ENCODE results near the gene ABCF3. TPM values are rescaled to one million over a fixed set of nuclear protein-coding genes. Genes with fewer than 3 reads are reported as not detected.

ABCF3 gene
- total and polyA plus RNA-seq, 2 experiments from 2014 or later: 47.8 to 59.1 TPM

- H3K9ac ChIP-seq: no peak overlapping the region; the same call in 1 of the 2 replicates
- no peaks in the 10 kb centered on the region for H4K20me1 ChIP-seq (ENCODE audit: insufficient read depth)
- H3K4me3 ChIP-seq: peak overlapping the region; percentile 27; the same call in 1 of the 2 replicates
- peaks cover 17% of the 10 kb centered on the region; the same call in 1 of the 2 replicates for H3K36me3 ChIP-seq (ENCODE audit: low read depth)
- no peaks in the 10 kb centered on the region for H3K9me3 ChIP-seq (ENCODE audit: low read depth)
- H3K4me2 ChIP-seq (ENCODE audit: unreplicated experiment): peak overlapping the region; percentile 47
- H3K27me3 ChIP-seq (replicated peaks; ENCODE audit: insufficient read depth): no peaks in the 10 kb centered on the region
- H2AFZ ChIP-seq: no peak overlapping the region
- no peaks in the 10 kb centered on the region for H3K9me2 ChIP-seq (ENCODE audit: insufficient read depth)
- H3K4me1 ChIP-seq (ENCODE audit: insufficient read depth): peaks cover 60% of the 10 kb centered on the region
- H3K27ac ChIP-seq: peak overlapping the region; percentile 92
- TF ChIP-seq EZH2phosphoT487 (IDR thresholded peaks at IDR 0.05; ENCODE audit: insufficient read depth, low read depth) (no peak), EZH2 (IDR thresholded peaks at IDR 0.05; ENCODE audit: insufficient read depth, poor library complexity, severe bottlenecking) (no peak)
- in situ Hi-C loops (cut with MboI): no loop called here
- DNase-seq: no peak
- peaks cover 70% of the 10 kb centered on the region for H3F3A ChIP-seq (ENCODE audit: insufficient read depth)
- 89 to 100% methylated on average over 2 of the region's 2 CpGs for WGBS, 2 experiments (ENCODE audit: low coverage in 1 of 2, low lambda C conversion rate in 2 of 2, missing lambda C conversion rate in 2 of 2)
- peaks cover 72% of the 10 kb centered on the region for H3K79me2 ChIP-seq (ENCODE audit: insufficient read depth)
These were observed 12.7 kb upstream of the ABCF3 start for GRCh38 chr3:184173374-184173722.

DNA sequence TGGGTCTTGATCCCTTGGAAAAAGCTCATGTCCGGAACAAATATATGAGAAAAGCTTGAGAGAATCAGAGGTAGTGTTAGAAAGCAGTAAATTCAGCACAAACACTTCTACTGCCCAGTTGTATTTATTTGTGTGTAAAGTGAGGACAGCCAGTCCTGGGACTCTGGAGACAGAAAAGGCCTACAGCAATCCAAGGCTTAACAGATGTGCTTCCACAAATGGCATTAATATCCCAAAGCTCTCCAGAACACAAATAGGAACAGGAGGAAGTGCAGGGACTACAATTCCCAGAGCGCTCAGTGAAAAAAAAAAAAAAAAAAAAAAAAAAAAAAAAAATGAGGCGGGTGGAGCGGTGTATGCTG lies 11.7 kb upstream of the ABCF3 start:
- Histone ChIP-seq H2AFZ (no peak overlapping the region), H4K20me1 (ENCODE audit: insufficient read depth) (no peaks in the 10 kb centered on the region), H3K9me3 (ENCODE audit: low read depth) (no peaks in the 10 kb centered on the region), H3K4me2 (ENCODE audit: unreplicated experiment) (peak overlapping the region; percentile 47), H3K4me1 (ENCODE audit: insufficient read depth) (peaks cover 59% of the 10 kb centered on the region), H3K4me3 (no peak overlapping the region), H3F3A (ENCODE audit: insufficient read depth) (peaks cover 68% of the 10 kb centered on the region), H3K79me2 (ENCODE audit: insufficient read depth) (peaks cover 78% of the 10 kb centered on the region), H3K9ac (no peak overlapping the region), H3K27me3 (replicated peaks; ENCODE audit: insufficient read depth) (no peaks in the 10 kb centered on the region), H3K9me2 (ENCODE audit: insufficient read depth) (no peaks in the 10 kb centered on the region), H3K36me3 (ENCODE audit: low read depth) (peaks cover 22% of the 10 kb centered on the region), H3K27ac (peak overlapping the region; percentile 92; the same call in 1 of the 2 replicates)
- WGBS, 2 experiments (ENCODE audit: low coverage in 1 of 2, low lambda C conversion rate in 2 of 2, missing lambda C conversion rate in 2 of 2): 4 to 7% methylated on average over 4 of the region's 4 CpGs
- TF ChIP-seq EZH2 (IDR thresholded peaks at IDR 0.05; ENCODE audit: insufficient read depth, poor library complexity, severe bottlenecking): no peak
- no peak for TF ChIP-seq EZH2phosphoT487 (IDR thresholded peaks at IDR 0.05; ENCODE audit: insufficient read depth, low read depth)
- DNase-seq: no peak
- in situ Hi-C loops (cut with MboI): no loop called here

DNA sequence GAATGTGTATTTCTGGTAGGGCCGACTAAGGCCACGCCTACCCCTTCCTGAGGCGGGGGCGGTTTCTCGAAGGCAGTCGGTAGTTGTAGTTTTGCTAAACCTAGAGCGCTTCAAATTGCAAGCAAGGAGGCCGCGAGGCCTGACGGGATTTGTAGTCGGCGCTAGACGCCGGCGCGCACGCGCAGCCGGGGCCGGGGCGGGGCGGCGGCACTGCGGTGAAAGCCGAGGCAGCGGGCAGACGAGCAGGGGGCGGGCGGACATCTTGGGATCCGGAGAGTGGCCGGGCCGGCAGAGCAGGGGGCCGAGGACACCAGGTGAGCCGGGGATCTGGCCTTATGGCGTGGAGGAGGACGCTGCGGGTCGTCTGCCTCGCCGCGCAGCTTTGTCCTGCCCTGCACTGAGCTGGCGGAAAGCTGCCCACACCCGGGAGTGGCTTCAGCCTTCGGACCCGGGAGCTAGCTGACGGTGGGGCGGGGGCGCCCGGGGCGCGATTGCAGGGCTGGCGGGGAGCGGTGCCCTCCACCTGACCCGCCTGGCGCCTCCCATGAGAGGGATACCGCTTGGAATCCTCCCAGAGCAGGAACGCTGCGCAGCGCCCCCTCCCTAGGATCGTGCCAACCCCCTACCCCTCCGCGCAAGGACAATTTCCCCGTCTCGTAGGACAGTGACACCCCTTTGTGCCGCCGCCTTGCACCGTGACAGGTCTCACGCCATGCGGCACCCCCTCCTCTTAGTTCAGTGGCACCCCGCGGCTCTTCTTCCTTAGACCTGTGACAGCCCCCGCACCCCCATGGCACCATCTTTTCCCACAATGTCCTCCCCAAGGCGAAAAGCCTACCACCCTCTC lies 11.1 kb upstream of the ABCF3 start, which contains the start of gene AP2M1:
AP2M1 (plus strand) TSS at position 210 of the 847 bp plus-strand sequence. CDS start 2,139 bp downstream, outside the sequence.
- H3K4me3 ChIP-seq: peak within 1 kb of the TSS; percentile 96
- H3K4me2 ChIP-seq (ENCODE audit: unreplicated experiment): peak within 1 kb of the TSS; percentile 100
- peaks cover 61% of the 10 kb centered on the region for H3K4me1 ChIP-seq (ENCODE audit: insufficient read depth)
- H3K27ac ChIP-seq: peak within 1 kb of the TSS; percentile 95
- no peak for TF ChIP-seq EZH2 (IDR thresholded peaks at IDR 0.05; ENCODE audit: insufficient read depth, poor library complexity, severe bottlenecking)
- no peak for TF ChIP-seq EZH2phosphoT487 (IDR thresholded peaks at IDR 0.05; ENCODE audit: insufficient read depth, low read depth)
- H3K27me3 ChIP-seq (replicated peaks; ENCODE audit: insufficient read depth): no peaks in the 10 kb centered on the region
- WGBS, 2 experiments (ENCODE audit: low coverage in 1 of 2, low lambda C conversion rate in 2 of 2, missing lambda C conversion rate in 2 of 2): 0 to 3% methylated on average over 47 to 65 of the region's 73 CpGs
- in situ Hi-C loops (cut with MboI): no loop called here
- no peaks in the 10 kb centered on the region for H3K9me2 ChIP-seq (ENCODE audit: insufficient read depth)
- H3K9ac ChIP-seq: peak within 1 kb of the TSS; percentile 98
- peaks cover 71% of the 10 kb centered on the region for H3F3A ChIP-seq (ENCODE audit: insufficient read depth)
- DNase-seq: peak; percentile 100
- H3K36me3 ChIP-seq (ENCODE audit: low read depth): peaks cover 26% of the 10 kb centered on the region
- H3K79me2 ChIP-seq (ENCODE audit: insufficient read depth): peaks cover 78% of the 10 kb centered on the region
- no peaks in the 10 kb centered on the region for H4K20me1 ChIP-seq (ENCODE audit: insufficient read depth)
- H2AFZ ChIP-seq: 0 out of 2 replicates have a peak within 1 kb of the TSS, but pooled peaks have one; percentile 56
- no peaks in the 10 kb centered on the region for H3K9me3 ChIP-seq (ENCODE audit: low read depth)

DNA sequence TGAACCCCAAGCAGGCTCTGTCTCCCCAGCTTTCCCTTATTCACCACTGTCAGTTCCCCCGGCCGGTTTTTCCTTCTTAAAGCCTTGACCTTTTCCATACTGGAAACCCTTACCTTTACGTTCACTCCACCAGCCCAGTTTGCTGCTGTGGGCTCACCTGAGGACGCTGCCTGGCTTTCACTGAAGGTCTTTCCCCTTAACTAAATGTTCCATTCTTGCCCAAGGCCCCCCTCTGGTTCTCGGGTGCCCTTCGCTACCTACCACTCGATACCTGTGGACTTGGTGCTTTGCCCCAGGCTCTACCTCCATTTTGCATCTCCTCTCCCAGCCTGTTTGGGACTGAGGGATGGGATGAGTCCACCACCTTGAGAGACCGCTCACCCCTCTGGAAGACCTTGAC lies 10.5 kb upstream of the ABCF3 start:
- Histone ChIP-seq H3K9ac (peak overlapping the region; percentile 98), H2AFZ (no peak overlapping the region), H3K36me3 (ENCODE audit: low read depth) (peaks cover 30% of the 10 kb centered on the region), H4K20me1 (ENCODE audit: insufficient read depth) (no peaks in the 10 kb centered on the region), H3K79me2 (ENCODE audit: insufficient read depth) (peaks cover 79% of the 10 kb centered on the region), H3F3A (ENCODE audit: insufficient read depth) (peaks cover 77% of the 10 kb centered on the region), H3K27ac (peak overlapping the region; percentile 95), H3K4me3 (peak overlapping the region; percentile 96), H3K4me2 (ENCODE audit: unreplicated experiment) (peak overlapping the region; percentile 100), H3K9me2 (ENCODE audit: insufficient read depth) (no peaks in the 10 kb centered on the region), H3K27me3 (replicated peaks; ENCODE audit: insufficient read depth) (no peaks in the 10 kb centered on the region), H3K9me3 (ENCODE audit: low read depth) (no peaks in the 10 kb centered on the region), H3K4me1 (ENCODE audit: insufficient read depth) (peaks cover 64% of the 10 kb centered on the region)
- peak; percentile 18 for DNase-seq
- in situ Hi-C loops (cut with MboI): no loop called here
- no peak for TF ChIP-seq EZH2 (IDR thresholded peaks at IDR 0.05; ENCODE audit: insufficient read depth, poor library complexity, severe bottlenecking)
- TF ChIP-seq EZH2phosphoT487 (IDR thresholded peaks at IDR 0.05; ENCODE audit: insufficient read depth, low read depth): no peak
- WGBS, 2 experiments (ENCODE audit: low coverage in 1 of 2, low lambda C conversion rate in 2 of 2, missing lambda C conversion rate in 2 of 2): 13 to 14% methylated on average over 8 of the region's 8 CpGs
